GM20431 (cell line): ENCODE results near the gene ABCA2.

Experiments used
- in situ Hi-C: fragments of 300-500 bp; cut with MseI, MboI; formaldehyde crosslinking; loops from one replicate; pipeline ENCODE4 v1.15.0; 2020; ENCODE audit warnings: low sequenced_read_pairs; ENCODE audit not compliant: unreplicated experiment

The ABCA2 gene

DNA sequence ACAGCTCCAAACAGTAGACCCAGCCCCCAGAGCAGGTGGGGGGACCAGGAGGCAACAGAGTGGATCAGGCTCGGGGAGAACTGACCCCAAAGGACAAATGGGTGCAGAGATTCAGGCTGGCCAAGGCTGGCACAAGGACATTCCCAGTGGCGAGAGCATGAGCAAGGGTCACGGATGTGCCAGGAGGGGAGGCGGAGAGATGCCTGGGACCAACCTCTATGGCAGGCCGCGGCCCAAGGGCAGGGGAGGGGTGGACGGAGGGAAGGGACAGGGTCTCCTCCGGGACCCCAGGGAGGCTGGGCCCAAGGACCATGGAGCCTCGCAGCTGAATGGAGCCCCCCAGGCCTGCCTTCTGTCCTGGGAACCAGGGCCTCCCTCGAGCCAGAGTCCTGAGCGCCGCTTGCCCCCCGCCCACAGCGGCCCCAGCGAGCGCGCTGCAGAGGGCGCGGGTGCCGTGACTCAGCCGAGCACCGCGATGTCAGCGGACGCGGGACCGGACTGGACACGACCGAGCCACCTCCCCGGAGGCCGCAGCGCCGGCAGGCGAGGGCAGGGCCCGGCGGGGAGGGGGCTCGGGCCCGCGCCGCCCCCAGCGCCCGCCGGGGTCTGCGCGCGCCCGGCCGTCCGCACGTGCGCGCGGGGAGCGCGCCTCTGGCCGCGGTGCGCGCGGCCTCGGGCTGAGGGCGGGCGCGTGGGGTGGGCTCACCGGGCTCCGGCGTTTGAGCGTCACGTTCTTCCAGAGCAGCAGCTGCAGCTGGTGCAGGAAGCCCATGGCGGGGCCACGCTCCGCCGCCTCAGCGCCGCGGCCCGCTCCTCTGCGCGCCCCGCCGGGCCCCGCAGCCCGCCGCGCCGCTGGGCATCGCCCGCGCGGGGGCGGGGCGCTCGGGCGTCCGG is at the start of gene ABCA2:
TSS of gene ABCA2 (minus strand) at position 869 of the 894 bp plus-strand sequence. CDS start at position 772, 97 bp downstream.
- in situ Hi-C loops, result no loop called here

- in situ Hi-C loops, result no loop called here
These were observed 49.1 kb upstream of the ABCA2 start, which contains the start of gene UAP1L1 for GRCh38 chr9:137077010-137077747. Gene UAP1L1 (plus strand): TSS chr9:137077517. CDS start chr9:137077533, 16 bp downstream.

GRCh38 chr9:137076636-137077009 is 48.6 kb upstream of the ABCA2 start:
- in situ Hi-C loops, result no loop called here

- in situ Hi-C loops, result no loop called here
These were observed 47.3 kb upstream of the ABCA2 start for GRCh38 chr9:137075275-137075775.

- in situ Hi-C loops, result no loop called here
These were observed 46.7 kb upstream of the ABCA2 start for GRCh38 chr9:137074657-137075274.

GRCh38 chr9:137073992-137074399 is 46.0 kb upstream of the ABCA2 start:
- in situ Hi-C loops, result no loop called here

DNA sequence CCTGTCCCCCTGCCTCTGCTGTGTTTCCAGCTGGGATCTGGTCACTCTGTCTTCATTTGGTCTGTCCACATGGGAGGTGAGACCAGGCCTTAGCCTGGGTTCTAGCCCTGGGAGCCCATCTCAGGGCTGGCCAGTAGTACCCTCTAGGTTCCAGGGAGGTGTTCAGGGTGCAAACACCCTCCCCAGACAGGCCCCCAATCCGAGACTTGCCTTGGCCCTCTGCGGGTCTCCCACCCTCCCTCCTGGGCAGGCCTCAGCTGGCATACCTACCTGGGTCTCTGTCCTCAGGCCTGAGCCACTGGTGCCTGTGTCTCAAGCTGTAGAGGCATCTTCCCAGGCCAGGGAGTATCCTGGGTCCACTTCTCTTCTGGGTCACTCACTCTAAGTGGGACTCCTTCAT is 43.2 kb upstream of the ABCA2 start:
- in situ Hi-C loops, result no loop called here

GRCh38 chr9:137070906-137071275 is 42.9 kb upstream of the ABCA2 start:
- in situ Hi-C loops, result no loop called here

DNA sequence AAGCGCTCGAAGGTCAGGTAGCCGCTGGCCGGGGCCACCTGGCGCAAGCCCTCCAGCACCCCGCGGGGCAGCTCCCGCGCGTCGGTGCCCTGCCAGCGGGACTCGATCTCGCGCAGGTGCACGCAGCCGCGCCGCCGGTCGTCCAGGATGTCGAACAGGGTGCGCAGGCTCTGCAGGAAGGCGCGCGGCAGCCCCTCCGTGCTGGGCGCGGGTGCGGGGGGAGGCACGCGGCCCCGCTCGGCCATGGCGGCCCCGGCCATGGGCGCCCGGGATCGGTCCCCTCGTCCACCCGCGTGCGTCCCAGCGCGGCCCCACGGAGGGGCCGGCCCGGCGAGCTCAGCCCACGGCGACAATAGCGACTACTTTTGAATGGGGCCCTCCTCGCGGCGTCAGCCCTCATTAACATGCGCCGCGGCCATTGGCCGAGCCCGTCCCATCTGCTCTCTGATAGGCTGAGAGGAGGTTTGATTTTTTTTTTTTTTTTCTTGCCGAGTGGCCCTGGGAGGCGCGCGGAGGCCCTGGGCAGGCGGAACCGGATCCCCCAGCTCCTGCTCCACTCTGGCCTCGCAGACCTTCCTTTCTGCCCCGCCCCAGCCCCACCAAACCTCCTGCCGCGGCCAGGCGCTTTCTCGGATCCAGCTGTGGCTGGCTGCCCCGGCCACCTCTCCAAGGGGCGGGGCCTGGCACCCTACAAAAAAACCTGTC is 42.3 kb upstream of the ABCA2 start, which contains the start of gene SAPCD2:
TSS of gene SAPCD2 (minus strand) at position 357 of the 705 bp plus-strand sequence. CDS start at position 260, 97 bp downstream.
- in situ Hi-C loops, result no loop called here

GRCh38 chr9:137069508-137070091 is 41.6 kb upstream of the ABCA2 start:
- in situ Hi-C loops, result no loop called here

DNA sequence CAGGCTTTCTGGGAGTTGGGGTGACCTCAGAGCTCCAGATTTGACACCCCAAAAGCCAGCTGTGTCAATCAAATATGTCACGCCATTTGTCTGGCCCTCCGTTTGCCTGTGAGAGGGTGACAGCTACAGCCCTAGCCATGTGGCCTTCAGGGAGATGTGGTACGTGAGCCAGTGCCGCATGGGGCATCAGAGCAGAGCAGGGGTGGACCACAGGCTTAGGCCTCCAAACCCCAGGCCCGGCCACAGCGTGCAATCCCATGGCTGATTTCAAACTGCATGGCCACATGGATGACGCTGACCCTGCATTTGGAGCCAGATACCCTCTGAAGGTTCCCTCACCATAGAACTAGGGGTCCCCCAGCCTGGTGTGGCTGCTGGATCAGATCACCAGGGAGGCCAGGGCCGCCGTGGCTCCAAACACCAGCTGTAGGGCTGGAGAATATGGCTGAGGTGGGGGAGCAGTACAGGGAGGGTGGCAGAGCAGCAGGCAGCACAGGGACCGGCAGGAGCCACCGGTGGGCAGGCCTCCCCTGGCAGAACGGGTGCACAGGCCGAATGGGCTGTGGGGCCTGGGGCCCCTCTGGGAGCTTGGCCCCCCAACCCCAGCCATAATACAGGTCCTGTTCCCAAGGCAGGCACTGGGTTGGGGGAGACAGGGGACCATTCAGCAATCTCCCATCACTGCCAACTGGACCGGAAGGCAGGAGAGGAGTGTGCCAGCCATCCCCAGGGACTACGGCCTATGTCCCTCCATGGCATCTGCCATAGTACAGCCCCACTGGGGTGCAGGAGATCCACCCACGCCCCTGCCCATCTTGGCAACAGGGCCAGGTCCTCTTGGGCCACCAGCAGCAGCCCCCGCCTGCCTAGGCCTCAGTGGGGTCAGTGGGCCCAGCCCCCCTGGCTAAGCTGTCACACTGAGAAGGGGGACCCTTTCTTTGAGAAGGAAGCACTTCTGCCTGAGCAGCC is 40.8 kb upstream of the ABCA2 start:
- in situ Hi-C loops, result no loop called here

DNA sequence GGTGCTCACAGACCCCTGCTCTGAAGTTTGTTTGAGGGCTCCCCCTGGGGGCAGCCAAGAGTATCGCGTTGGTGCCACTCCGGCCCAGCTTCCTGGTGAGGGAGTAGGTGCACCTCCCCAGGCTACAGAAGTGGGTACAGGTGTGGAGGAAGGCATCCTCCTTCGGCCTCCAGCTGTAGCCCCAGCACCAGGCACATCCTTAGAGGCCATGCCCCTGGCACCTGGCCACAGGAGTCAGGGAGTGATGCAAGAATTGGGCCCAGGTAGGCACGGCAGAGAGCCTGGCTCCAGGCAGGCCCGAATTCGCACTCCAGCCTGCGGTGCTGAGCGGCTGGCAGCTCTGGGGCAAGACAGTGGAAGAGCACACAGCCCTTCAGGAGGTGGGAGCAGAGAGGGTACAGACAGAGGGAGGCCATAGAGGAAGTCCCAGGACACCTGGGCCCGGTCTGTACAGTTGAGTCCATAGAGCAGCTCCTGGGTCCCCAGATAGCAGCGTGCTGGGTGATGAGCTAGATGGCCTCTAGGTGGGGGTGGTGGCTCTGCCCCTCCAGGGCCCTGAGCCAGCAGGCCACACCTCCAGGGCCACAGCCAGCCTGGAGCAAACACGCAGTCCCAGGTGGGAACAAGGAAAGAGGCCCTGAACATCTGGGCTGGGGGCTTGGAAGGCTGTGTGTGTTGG is 40.0 kb upstream of the ABCA2 start:
- in situ Hi-C loops, result no loop called here

DNA sequence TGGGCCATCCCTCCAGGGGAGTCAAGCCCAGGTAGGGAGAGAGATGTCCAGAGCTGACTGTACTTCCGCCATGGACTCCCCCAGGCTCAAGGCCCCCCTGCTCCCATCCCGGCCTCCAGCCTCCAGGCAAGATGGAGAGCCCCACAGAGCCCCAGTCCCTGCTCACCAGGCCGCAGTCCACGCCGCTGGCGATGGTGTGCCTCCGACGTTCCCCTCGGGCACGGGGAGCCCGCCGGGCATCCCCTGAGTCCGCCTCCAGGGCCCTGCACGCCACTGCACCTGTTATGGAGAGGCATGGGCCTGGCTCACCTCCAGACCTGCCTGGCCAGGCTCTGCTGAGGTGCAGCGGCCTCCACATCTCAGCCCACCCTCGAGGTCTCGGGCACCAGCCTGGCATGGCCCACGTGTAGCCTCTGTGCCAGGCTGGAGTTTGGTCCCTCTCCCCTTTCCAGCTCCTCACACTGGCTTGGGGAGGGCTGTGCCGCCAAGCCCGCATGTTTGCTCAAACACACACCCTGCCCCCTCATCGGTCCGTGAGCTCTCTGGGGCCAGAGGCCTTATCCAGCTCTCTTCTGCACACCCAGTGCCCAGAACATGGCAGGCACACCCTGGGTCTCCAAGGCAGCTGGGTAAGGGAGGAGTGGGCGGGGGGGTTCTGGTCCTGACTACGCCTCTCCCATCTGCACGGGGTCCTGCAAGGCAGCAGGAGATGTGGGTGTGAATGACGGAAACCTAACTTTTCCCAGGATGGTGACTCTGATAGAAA is 38.2 kb upstream of the ABCA2 start:
- in situ Hi-C loops, result no loop called here

DNA sequence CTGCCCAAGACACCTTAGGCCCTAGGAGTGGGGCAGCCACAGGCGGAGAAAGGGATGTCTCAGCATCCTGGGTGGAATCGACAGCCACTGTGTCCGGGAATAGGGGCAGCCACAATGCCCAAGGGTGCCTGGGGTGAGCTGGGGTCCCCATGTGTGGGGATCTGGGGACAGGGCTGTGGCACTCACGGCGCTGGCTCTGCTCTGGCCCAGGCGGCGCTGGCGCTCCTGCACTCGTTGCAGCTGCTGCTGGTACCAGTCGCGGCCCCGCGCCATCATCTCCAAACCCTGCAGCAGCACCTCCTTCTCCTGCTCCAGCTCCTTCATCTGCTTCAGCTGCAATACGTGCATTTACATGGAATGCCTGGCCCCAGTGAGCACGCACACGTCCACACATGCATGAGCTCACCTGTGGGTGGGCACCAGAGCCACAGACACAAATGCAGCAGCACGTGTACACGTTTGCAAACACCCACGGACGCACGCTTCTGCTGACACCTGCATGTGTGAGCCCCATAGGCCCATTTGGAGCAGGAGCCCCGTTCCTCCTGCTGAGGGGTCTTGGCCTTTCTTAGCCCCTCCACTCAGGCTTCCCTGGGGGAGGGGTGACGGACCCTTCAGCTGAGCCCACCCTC is 37.4 kb upstream of the ABCA2 start:
- in situ Hi-C loops, result no loop called here

DNA sequence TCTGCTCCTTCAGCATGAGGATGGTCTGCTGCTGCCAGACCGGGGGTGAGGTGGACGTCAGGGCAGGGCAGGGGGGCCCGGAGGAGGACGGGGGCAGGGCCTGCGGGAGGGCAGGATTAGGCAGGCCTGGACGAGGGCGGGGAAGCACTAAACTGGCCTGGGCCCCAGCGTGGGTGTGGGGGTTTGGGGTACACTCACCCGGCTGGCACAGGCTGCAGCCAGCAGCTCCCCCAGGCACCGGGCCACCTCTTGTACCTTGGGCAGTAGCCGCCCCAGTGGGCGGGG is 36.8 kb upstream of the ABCA2 start:
- in situ Hi-C loops, result no loop called here

DNA sequence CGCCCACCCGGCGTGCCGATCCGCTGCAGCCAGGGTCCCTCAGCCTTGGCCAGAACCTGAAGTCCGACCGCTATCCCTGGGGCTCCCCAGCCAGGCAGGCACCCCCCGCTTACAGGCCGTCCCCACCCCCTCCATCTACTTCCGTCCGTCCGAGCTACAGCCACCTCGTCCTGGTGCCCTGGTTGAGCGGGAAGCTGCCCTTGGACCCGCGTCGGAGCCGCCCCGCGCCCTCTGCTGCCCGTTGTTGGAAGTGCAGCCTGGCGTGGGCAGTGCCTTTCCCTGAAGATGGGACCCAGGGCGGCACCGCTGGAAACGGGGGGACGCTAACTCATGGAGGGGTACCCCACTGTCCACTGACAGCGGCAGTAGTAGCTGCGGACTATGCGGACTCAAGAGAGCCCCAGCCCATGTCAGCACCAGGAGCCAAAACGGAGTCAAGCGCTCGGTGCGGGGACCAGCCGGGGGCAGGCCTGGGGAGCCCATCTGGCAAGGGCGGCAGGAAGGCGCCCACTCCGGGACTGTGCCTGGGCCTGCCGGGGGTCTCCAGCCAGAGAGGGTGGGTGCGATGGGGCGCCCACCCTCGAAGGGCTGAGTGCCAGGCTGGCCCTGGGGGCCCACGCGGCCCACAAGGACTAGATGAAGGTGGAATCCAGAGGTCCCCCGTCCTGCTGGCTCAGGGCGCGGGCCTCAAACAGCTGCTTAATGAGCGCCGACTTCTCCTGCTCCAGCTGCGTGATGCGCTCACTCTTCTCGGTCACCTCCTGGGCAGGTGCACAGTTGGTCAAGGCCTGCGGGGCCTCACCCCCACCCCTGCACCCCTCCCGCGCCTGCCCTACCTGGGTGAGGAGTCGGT is 36.2 kb upstream of the ABCA2 start:
- in situ Hi-C loops, result no loop called here
